GM21786 (cell line): ENCODE results near the gene ARHGEF37.
A peak's percentile ranks its signal among the peaks of the same experiment; 100 is the strongest.
"Not testable (repeated sequence)": the region's sequence is repeated elsewhere in the genome, so short reads cannot be mapped to it uniquely, and the experiment has no call there.

ENCODE experiments used
- ATAC-seq: cut with Tn5 transposase; IDR thresholded peaks from one replicate; pipeline ENCODE4 v1.9.1; 2021; ENCODE audit not compliant: unreplicated experiment

The ARHGEF37 gene

GRCh38 chr5:149669273-149669672 is 88.0 kb downstream of the ARHGEF37 start:
- not testable (repeated sequence) for ATAC-seq

GRCh38 chr5:149671544-149671943 is 90.2 kb downstream of the ARHGEF37 start:
- ATAC-seq, result no peak

DNA sequence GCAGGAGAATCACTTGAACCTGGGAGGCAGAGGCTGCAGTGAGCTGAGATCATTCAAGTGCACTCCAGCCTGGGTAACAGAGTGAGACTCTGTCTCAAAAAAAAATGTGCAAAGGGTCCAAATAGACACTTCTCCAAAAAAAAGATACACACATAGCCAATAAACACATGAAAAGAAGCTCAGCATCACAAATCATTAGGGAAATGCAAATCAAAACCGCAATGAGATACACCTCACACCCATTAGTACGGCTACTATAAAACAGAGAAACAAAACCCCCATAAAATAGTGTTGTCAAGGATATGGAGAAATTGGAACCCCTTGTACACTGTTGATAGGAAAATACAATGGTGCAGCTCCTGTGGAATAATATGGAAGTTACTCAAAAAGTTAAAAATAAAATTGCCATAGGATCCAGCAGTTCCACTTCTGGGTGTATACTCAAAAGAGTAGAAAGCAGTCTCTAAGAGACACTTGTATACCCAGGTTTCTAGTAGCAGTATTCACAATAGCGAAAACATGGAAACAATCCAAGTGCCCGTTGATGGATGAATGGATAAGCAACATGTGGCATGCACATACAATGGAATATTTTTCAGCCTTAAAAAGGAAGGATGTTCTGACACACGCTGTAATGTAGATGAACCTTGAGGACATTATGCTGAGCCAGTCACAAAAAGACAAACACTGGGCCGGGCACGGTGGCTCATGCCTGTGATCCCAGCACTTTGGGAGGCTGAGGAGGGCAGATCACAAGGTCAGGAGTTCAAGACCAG is 91.6 kb downstream of the ARHGEF37 start:
- no peak for ATAC-seq

- no peak for ATAC-seq
Observed at GRCh38 chr5:149674686-149675085, 93.4 kb downstream of the ARHGEF37 start.

DNA sequence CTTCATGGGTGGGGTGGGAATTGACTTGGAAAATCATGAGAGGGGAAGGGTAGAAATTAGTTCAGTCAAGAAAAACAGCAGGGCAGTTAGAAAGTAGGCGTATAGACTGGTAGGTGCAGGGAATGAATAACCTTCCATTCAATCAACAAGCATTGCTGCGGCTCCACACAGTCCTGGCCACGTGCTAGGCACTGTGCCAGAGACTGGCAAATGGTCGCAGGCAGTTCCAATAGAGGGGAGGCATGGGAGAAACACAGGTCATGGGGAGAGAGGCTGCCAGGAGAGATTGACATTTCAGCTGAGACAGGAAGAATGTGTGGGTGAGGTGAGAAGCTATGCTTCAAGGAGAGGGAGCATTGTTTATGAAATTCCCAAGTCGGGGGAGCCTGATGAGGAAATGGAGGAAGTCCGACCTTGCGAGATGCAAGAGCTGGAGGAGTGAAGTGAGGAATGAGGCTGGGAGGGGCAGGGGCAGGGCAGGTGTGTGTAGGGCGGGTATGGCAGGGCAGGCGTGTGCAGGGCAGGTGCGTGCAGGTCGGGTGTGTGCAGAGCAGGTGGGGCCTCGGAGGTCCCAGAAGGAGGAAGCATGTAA is 94.4 kb downstream of the ARHGEF37 start:
- ATAC-seq, result no peak

DNA sequence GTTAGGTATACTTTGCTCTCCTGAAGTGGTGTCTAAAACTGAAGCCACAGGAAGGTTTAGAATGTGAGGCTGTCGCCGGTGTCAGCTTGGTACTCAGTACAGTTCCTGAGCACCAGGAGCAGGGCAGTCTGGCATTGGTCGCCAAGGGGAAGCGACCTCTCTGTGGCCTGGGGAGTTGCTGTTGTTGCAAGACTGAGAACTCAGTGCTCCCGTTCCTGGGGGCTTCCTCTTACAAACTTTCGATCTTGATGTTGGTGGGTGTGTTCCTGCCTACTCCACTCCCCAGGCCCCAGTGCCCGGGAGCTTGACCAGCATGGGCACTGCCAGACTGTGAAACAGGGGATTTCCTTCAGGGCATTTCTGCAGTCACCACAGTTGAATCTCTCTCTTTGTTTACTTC is 96.4 kb downstream of the ARHGEF37 start:
- no peak for ATAC-seq

DNA sequence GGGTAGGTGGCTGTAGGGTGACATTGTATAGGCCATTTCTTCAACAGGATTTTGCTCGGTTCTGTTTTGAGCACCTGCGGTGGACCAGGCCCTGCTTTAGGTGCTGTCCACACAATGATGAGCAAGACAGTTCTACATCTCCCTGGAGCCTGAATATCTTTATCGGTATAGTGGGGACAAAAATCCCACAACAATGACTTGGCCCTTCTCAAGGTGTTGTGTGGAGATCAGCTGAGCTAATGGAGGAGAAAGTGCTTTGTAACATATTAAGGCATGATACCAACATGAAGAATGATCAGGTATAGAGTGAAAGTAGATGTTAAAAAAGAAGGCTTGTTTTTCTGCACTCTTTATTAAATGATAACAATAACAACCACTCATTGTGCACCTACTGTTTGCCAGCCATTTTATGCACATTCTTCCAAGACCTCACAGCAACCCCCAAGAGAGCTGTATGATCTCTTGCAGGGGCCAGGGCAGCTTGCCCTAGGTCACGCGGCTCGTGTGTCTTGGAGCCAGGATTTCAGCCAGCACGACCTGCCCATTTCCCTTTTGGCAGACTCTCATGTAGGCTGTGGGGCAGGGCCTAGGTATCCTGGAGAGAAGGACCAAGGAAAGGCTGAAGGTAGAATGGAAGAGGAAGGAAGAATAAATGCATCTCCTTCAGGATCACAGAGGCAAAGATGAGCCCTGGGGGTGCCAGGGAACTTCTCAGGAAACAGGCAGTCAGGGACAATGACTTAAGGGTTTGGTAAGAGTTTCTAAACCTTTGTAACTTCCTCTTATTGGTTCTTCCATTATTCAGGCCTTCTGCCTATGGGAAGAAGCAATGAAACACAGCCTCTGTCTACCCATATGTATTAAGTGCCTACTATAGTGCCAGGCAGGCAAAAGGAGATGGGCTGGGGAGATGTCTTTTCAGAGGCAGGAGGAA is 98.8 kb downstream of the ARHGEF37 start:
- ATAC-seq, result no peak

GRCh38 chr5:149680810-149681221 is 99.5 kb downstream of the ARHGEF37 start:
- peak; percentile 99 for ATAC-seq

- ATAC-seq, result no peak
Observed at GRCh38 chr5:149681252-149681651, 100.0 kb downstream of the ARHGEF37 start.

GRCh38 chr5:149681922-149682321 is 100.6 kb downstream of the ARHGEF37 start:
- no peak for ATAC-seq

GRCh38 chr5:149682532-149683075 is 101.3 kb downstream of the ARHGEF37 start:
- ATAC-seq, result no peak

- no peak for ATAC-seq
Observed at GRCh38 chr5:149683964-149684363, 102.7 kb downstream of the ARHGEF37 start.

- ATAC-seq, result no peak
Observed at GRCh38 chr5:149684371-149684770, 103.1 kb downstream of the ARHGEF37 start.
